Trophoblast cell (in vitro differentiated cells and primary cell): ENCODE measurements around the gene FHOD1.

Source experiments
- DNase-seq, 2 donors: peaks; one replicate each; pipeline ENCODE4 v3.0.0-alpha.2; 2016
- H2AFZ ChIP-seq: 2 replicates; pipeline ENCODE4 v1.6.1; 2013; ENCODE audit warnings: low read length, moderate library complexity, mild to moderate bottlenecking; ENCODE audit not compliant: insufficient read depth, poor library complexity
- H2AK5ac ChIP-seq: 2 replicates; pipeline ENCODE4 v1.6.1; 2013; ENCODE audit warnings: mild to moderate bottlenecking, low read length
- H2BK120ac ChIP-seq: 2 replicates; pipeline ENCODE4 v1.6.1; 2013; ENCODE audit warnings: low read length, mild to moderate bottlenecking, moderate library complexity; ENCODE audit not compliant: insufficient read depth, poor library complexity
- H2BK12ac ChIP-seq: 2 replicates; pipeline ENCODE4 v1.6.1; 2013; ENCODE audit warnings: mild to moderate bottlenecking, low read length, moderate library complexity
- H2BK5ac ChIP-seq: 2 replicates; pipeline ENCODE4 v1.6.1; 2013; ENCODE audit warnings: low read length, low read depth, moderate library complexity, mild to moderate bottlenecking; ENCODE audit not compliant: poor library complexity
- H3K14ac ChIP-seq: 2 replicates; pipeline ENCODE4 v1.6.1; 2013; ENCODE audit warnings: mild to moderate bottlenecking, low read length
- H3K18ac ChIP-seq: 2 replicates; pipeline ENCODE4 v1.6.1; 2013; ENCODE audit warnings: mild to moderate bottlenecking, low read length
- H3K23ac ChIP-seq: 2 replicates; pipeline ENCODE4 v1.6.1; 2013; ENCODE audit warnings: low read length
- H3K27ac ChIP-seq: 2 replicates; pipeline ENCODE4 v1.5.1; 2013; ENCODE audit warnings: low read depth, mild to moderate bottlenecking, inconsistent platforms, low read length, moderate library complexity
- H3K27me3 ChIP-seq: 2 replicates; pipeline ENCODE4 v1.6.1; 2013; ENCODE audit warnings: inconsistent platforms, mild to moderate bottlenecking, low read length, moderate library complexity; ENCODE audit not compliant: insufficient read depth
- H3K36me3 ChIP-seq, 2 experiments: 1 replicate in 1 of 2; 2 replicates in 1 of 2; pipeline ENCODE4 v1.6.1; 2013; ENCODE audit warnings: low read length in 2 of 2, mild to moderate bottlenecking in 2 of 2, moderate library complexity in 1 of 2; ENCODE audit not compliant: insufficient read depth in 2 of 2, control insufficient read depth in 1 of 2
- H3K4ac ChIP-seq: 2 replicates; pipeline ENCODE4 v1.6.1; 2013; ENCODE audit warnings: low read depth, mild to moderate bottlenecking, low read length, moderate library complexity
- H3K4me1 ChIP-seq, 2 experiments: 1 replicate in 1 of 2; 2 replicates in 1 of 2; pipeline ENCODE4 v1.6.1; 2013; ENCODE audit warnings: low read length in 2 of 2, mild to moderate bottlenecking in 2 of 2, moderate library complexity in 1 of 2; ENCODE audit not compliant: insufficient read depth in 2 of 2, control insufficient read depth in 1 of 2
- H3K4me2 ChIP-seq: 2 replicates; pipeline ENCODE4 v1.6.1; 2013; ENCODE audit warnings: inconsistent platforms, mild to moderate bottlenecking, low read length, moderate library complexity
- H3K4me3 ChIP-seq: 2 replicates; pipeline ENCODE4 v1.5.1; 2013; ENCODE audit warnings: mild to moderate bottlenecking, low read depth, low read length, inconsistent platforms
- H3K79me1 ChIP-seq: one replicate; pipeline ENCODE4 v1.6.1; 2013; ENCODE audit warnings: low read length
- H3K79me2 ChIP-seq: 2 replicates; pipeline ENCODE4 v1.6.1; 2013; ENCODE audit warnings: low read length, mild to moderate bottlenecking; ENCODE audit not compliant: control insufficient read depth, insufficient read depth, poor library complexity
- H3K9ac ChIP-seq: 2 replicates; pipeline ENCODE4 v1.6.1; 2013; ENCODE audit warnings: mild to moderate bottlenecking, low read length
- H3K9me3 ChIP-seq: 2 replicates; pipeline ENCODE4 v1.6.1; 2013; ENCODE audit warnings: low read depth, mild to moderate bottlenecking, control low read depth, inconsistent platforms, low read length; ENCODE audit not compliant: insufficient read depth
- H4K12ac ChIP-seq: 2 replicates; pipeline ENCODE4 v1.6.1; 2013; ENCODE audit warnings: low read depth, mild to moderate bottlenecking, low read length, moderate library complexity
- H4K8ac ChIP-seq: 2 replicates; pipeline ENCODE4 v1.6.1; 2013; ENCODE audit warnings: low read depth, mild to moderate bottlenecking, low read length, moderate library complexity
- H4K91ac ChIP-seq: one replicate; pipeline ENCODE4 v1.6.1; 2013; ENCODE audit warnings: low read depth, mild to moderate bottlenecking, low read length, moderate library complexity
- WGBS: extraction: QIAGEN DNeasy Blood & Tissue Kit; methylation state at CpG from one replicate; pipeline ENCODE4 v1.1.7; 2013; ENCODE audit warnings: missing lambda C conversion rate; ENCODE audit not compliant: insufficient read length, insufficient coverage; ENCODE audit errors: extremely low coverage; 5-methylcytosine and 5-hydroxymethylcytosine counted together

The FHOD1 gene

DNA sequence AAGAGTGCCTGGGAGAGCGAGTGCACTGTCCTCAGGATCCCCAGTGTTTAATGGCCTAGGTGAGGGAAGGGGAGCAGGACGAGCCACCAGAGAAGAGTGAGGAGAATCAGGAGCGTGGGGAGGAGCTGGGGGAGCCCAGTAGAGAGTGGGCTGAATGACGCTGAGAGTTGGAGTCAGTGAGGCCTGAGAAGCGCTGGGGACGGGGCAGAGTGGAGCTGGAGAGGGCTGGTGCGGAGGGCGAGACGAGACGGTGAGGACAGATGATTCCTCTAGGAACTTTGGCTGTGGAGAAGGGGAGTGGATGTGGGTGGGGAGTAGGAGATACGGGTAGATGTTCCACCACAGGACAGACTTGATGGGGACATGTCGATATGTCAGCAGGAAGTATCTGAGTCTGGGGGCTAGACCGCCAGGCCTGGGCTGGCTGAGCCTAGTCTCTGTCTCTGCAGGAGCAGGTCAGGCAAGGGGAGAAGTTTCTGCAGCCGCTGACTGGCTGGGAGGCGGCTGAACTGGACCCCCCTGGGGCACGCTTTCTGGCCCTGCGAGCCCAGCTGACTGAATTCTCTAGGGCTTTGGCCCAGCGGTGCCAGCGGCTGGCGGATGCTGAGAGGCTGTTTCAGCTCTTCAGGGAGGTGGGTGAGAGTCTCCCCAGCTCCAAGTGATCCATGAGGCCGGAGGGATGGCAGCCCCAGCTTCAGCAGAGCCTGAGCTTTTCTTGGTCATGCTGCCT is 36.7 kb upstream of the FHOD1 start:
- no peak overlapping the region for H3K18ac ChIP-seq
- H4K91ac ChIP-seq: no peak overlapping the region
- peaks cover 4% of the 10 kb centered on the region for H3K27me3 ChIP-seq
- H3K4me1 ChIP-seq: peaks cover 4 to 6% of the 10 kb centered on the region in 2 experiments
- H3K27ac ChIP-seq: no peak overlapping the region
- no peak overlapping the region for H3K14ac ChIP-seq
- no peak overlapping the region for H2BK12ac ChIP-seq
- no peak overlapping the region for H3K4me3 ChIP-seq
- H2BK5ac ChIP-seq: no peak overlapping the region
- no peaks in the 10 kb centered on the region for H3K36me3 ChIP-seq
- peaks cover 1% of the 10 kb centered on the region for H3K9me3 ChIP-seq
- H2AFZ ChIP-seq: no peak overlapping the region
- no peak overlapping the region for H3K4me2 ChIP-seq
- H3K23ac ChIP-seq: no peak overlapping the region
- peaks cover 3% of the 10 kb centered on the region for H3K79me1 ChIP-seq
- H3K4ac ChIP-seq: no peak overlapping the region
- no peak overlapping the region for H4K12ac ChIP-seq
- H3K79me2 ChIP-seq: no peaks in the 10 kb centered on the region
- WGBS: no CpG with 5 or more reads among the region's 21 CpGs
- H2BK120ac ChIP-seq: no peak overlapping the region
- H4K8ac ChIP-seq: no peak overlapping the region
- no peak for DNase-seq
- no peak overlapping the region for H3K9ac ChIP-seq
- H2AK5ac ChIP-seq: no peak overlapping the region

DNA sequence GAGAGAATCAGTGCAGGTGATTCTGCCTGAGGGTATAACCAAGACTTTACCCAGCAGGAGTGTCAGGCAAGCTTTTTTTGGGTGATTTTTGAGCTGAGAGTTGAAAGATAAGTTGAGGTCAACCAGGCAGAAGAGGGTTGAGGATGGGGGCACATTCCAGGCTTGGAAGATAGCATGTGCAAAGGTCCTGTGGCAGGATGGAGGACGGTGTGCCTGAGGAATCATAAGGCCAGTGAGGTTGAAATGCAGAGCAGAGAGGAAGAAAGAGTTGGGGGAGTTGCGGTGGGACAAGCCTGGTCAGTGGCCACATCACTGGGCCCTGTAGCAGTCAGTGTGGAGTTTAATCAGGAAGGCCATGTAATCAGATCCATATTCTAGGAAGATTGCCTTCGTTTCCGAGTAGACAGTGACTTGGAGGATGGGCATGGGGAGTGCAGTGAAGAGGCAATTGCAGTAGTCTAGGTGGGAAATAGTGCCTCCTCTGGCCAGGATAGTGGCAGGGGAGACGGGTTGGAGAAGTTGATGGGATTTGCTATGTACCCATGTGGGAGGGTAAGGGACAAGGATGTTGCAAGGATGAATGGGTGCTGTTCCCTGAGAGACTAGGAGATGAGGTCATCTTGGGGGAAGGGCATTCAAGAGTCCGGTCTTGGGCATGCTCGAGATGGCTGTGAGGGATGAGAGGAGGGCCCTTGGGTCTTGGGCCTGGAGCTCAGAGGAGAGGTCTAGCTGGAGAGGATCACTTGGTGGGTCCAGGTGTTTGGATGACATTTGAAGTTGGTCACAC is 36.0 kb upstream of the FHOD1 start:
- Histone ChIP-seq H2BK12ac (no peak overlapping the region), H3K23ac (no peak overlapping the region), H4K91ac (no peak overlapping the region), H3K18ac (no peak overlapping the region), H3K4me3 (no peak overlapping the region), H3K79me2 (no peaks in the 10 kb centered on the region), H2BK120ac (no peak overlapping the region), H3K14ac (no peak overlapping the region), H2AK5ac (no peak overlapping the region), H4K12ac (no peak overlapping the region), H3K36me3 (no peaks in the 10 kb centered on the region), H3K79me1 (peaks cover 6% of the 10 kb centered on the region), H3K27ac (no peak overlapping the region), H3K4me2 (no peak overlapping the region), H2AFZ (no peak overlapping the region), H3K9me3 (peaks cover 1% of the 10 kb centered on the region), H3K4me1 (peaks cover 7 to 12% of the 10 kb centered on the region in 2 experiments), H3K4ac (no peak overlapping the region), H4K8ac (no peak overlapping the region), H2BK5ac (no peak overlapping the region), H3K27me3 (peaks cover 4% of the 10 kb centered on the region), H3K9ac (no peak overlapping the region)
- no peak for DNase-seq
- no CpG with 5 or more reads among the region's 7 CpGs for WGBS

DNA sequence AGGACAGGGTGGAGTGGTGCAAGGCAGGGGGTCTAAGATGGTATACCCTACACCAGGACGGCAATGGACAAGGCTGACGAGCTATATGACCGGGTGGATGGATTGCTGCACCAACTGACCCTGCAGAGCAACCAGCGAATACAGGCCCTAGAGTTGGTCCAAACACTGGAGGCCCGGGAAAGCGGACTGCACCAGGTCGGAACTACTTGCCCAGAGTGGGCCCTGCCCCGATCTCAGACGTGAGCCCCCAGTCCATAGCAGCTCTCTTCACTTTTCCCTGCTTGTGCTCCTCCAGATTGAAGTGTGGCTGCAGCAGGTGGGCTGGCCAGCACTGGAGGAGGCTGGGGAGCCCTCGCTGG is 35.1 kb upstream of the FHOD1 start:
- H4K12ac ChIP-seq: no peak overlapping the region
- no peak overlapping the region for H3K14ac ChIP-seq
- peaks cover 6% of the 10 kb centered on the region for H3K79me1 ChIP-seq
- peaks cover 1% of the 10 kb centered on the region for H3K9me3 ChIP-seq
- H3K9ac ChIP-seq: no peak overlapping the region
- no peaks in the 10 kb centered on the region for H3K36me3 ChIP-seq
- H4K8ac ChIP-seq: no peak overlapping the region
- peaks cover 8 to 15% of the 10 kb centered on the region in 2 experiments for H3K4me1 ChIP-seq
- no peak overlapping the region for H3K4me2 ChIP-seq
- no peak overlapping the region for H3K18ac ChIP-seq
- H2BK120ac ChIP-seq: no peak overlapping the region
- H3K27ac ChIP-seq: no peak overlapping the region
- no peak overlapping the region for H2BK5ac ChIP-seq
- H2BK12ac ChIP-seq: no peak overlapping the region
- no peak overlapping the region for H3K23ac ChIP-seq
- no peak for DNase-seq
- peaks cover 4% of the 10 kb centered on the region for H3K27me3 ChIP-seq
- H4K91ac ChIP-seq: no peak overlapping the region
- no CpG with 5 or more reads among the region's 10 CpGs for WGBS
- no peak overlapping the region for H2AK5ac ChIP-seq
- H3K4ac ChIP-seq: no peak overlapping the region
- no peak overlapping the region for H3K4me3 ChIP-seq
- H2AFZ ChIP-seq: no peak overlapping the region
- H3K79me2 ChIP-seq: no peaks in the 10 kb centered on the region

DNA sequence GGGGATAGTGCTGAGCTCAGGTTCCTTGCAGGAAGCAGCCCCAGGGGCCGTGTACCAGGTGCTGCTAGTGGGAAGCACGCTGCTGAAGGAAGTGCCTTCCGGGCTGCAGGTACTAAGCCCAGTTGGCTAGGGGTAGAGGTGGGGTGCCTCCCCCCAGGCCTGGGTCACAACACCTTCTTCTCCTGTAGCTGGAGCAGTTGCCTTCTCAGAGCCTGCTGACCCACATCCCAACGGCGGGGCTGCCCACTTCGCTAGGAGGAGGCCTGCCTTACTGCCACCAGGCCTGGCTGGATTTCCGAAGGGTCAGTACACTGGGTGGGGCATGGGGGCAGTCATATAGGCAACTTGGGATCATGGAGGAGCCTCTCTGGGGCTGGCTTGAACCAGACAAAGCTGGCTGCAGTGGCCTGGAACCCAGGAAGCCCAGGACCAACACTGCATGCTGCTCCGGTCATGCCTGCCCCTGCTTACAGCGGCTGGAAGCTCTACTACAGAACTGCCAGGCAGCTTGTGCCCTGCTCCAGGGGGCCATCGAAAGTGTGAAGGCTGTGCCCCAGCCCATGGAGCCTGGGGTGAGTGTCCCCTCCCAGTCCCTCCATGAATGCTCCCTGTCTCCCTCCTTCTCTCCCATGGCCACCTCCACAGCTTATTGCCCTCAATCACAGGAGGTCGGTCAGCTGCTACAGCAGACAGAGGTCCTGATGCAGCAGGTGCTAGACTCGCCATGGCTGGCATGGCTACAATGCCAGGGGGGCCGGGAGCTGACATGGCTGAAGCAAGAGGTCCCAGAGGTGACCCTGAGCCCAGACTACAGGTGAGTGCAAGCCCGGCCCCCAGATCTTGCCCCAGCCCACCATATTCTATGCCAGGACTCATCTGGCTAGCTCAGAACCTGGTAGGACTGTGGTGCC is 34.5 kb upstream of the FHOD1 start:
- H3K23ac ChIP-seq: no peak overlapping the region

More for the DNA sequence above, 34.5 kb upstream of the FHOD1 start:
- Histone ChIP-seq H3K79me1 (peaks cover 6% of the 10 kb centered on the region), H2BK12ac (no peak overlapping the region), H4K91ac (no peak overlapping the region), H2BK5ac (no peak overlapping the region), H3K27me3 (peaks cover 4% of the 10 kb centered on the region), H2BK120ac (no peak overlapping the region), H3K9ac (no peak overlapping the region), H3K27ac (no peak overlapping the region), H2AK5ac (no peak overlapping the region), H3K4me1 (peaks cover 9 to 16% of the 10 kb centered on the region in 2 experiments), H2AFZ (no peak overlapping the region), H3K4me3 (no peak overlapping the region), H3K9me3 (peaks cover 1% of the 10 kb centered on the region), H4K8ac (no peak overlapping the region), H3K14ac (no peak overlapping the region), H3K4me2 (no peak overlapping the region), H3K18ac (no peak overlapping the region), H3K79me2 (no peaks in the 10 kb centered on the region), H4K12ac (no peak overlapping the region), H3K36me3 (no peaks in the 10 kb centered on the region), H3K4ac (no peak overlapping the region)
- DNase-seq: no peak
- WGBS: no CpG with 5 or more reads among the region's 14 CpGs
